Activated CD8-positive, alpha-beta memory T cell treated with anti-CD3 and anti-CD28 coated beads, Interleukin-2, amount 10 ng/mL, durations not matched to agents 7 days and 5 days (primary cell): ENCODE results near the gene MXI1. TPM values are rescaled to one million over a fixed set of nuclear protein-coding genes. Genes with fewer than 3 reads are reported as not detected.

Experiments used
- ATAC-seq: fragments of 150-1000 bp; cut with Tn5 transposase; one replicate; pipeline ENCODE4 v1.10.0; 2021; ENCODE audit warnings: moderate library complexity
- CTCF ChIA-PET: fragments of 350-600 bp; sonication (Branson Sonifier 250); formaldehyde crosslinking; loops from one replicate; lab custom pipeline; 2021; ENCODE audit warnings: antibody characterized with exemption; lab: Charles Lee
- DNase-seq: peaks from one replicate; pipeline ENCODE4 v3.0.0-alpha.2; 2020
- H3K27ac Mint-ChIP-seq: one replicate; pipeline ENCODE4 v1.8.0; 2021; ENCODE audit warnings: mild to moderate bottlenecking, mixed read lengths
- H3K27me3 Mint-ChIP-seq: one replicate; pipeline ENCODE4 v1.8.0; 2021; ENCODE audit warnings: mixed read lengths
- H3K36me3 Mint-ChIP-seq: one replicate; pipeline ENCODE4 v1.8.0; 2021; ENCODE audit warnings: mild to moderate bottlenecking, mixed read lengths
- H3K4me1 Mint-ChIP-seq: one replicate; pipeline ENCODE4 v1.8.0; 2021; ENCODE audit warnings: mixed read lengths
- H3K4me3 Mint-ChIP-seq: one replicate; pipeline ENCODE4 v1.8.0; 2021; ENCODE audit warnings: mild to moderate bottlenecking, moderate library complexity, mixed read lengths
- H3K9me3 Mint-ChIP-seq: one replicate; pipeline ENCODE4 v1.8.0; 2022; ENCODE audit warnings: low read depth, mixed read lengths
- total RNA-seq, 2 experiments: library from RNA; stranded (reverse); gene quantifications; one replicate each; pipeline ENCODE4 v1.2.3, GENCODE V29; 2021

The MXI1 gene
- total RNA-seq, 2 experiments from 2014 or later: 13.6 to 29.1 TPM

DNA sequence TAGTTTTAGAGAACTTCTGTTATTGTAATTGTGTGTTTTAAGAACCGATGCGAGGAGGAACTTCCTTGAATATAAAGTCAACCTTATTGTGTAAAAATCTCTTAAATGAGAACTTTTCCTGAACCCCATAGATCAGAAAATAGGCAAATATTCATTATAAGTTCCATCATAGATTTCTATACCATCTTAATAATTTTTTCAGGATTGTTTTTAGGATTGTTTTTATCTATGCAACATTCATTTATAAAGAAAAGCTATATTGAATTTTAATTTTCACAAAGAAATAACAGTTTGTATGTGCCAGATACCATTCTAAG, 99.0 kb downstream of the MXI1 start:
- DNase-seq (no peak), ATAC-seq (no peak)
- Mint-ChIP-seq H3K36me3 (peaks cover 21% of the 10 kb centered on the region), H3K27ac (peak overlapping the region; percentile 98), H3K4me3 (peak overlapping the region; percentile 97), H3K4me1 (peaks cover 61% of the 10 kb centered on the region), H3K27me3 (no peaks in the 10 kb centered on the region), H3K9me3 (no peaks in the 10 kb centered on the region)
- CTCF ChIA-PET: interaction anchor here (0.6 to 5.5 kb wide), 29 partner anchors 23 to 366 kb away, joined by 3 to 52 read pairs (median 4); partner anchors contain the start of genes DUSP5 and SMC3

DNA sequence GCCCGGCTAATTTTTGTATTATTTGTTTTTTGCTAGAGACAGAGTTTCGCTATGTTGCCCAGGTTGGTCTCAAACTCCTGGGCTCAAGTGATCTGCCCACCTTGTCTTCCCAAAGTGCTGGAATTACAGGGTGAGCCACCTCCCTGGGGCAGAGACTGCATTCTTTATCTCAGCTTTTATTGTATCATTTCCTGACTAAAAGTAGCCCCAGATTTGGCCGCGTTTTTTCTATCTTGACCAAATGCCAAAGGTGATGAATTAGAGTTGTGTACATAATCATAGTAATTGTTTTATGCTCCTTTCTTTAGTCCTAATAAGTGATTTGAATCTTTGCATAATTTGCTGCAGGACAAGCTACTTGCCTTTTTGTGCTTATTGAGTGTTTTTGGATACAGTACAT, 100.4 kb downstream of the MXI1 start:
- peaks cover 56% of the 10 kb centered on the region for H3K4me1 Mint-ChIP-seq
- DNase-seq (no peak), ATAC-seq (no peak)
- H3K4me3 Mint-ChIP-seq: no peak overlapping the region
- no peaks in the 10 kb centered on the region for H3K9me3 Mint-ChIP-seq
- H3K27me3 Mint-ChIP-seq: no peaks in the 10 kb centered on the region
- peaks cover 8% of the 10 kb centered on the region for H3K36me3 Mint-ChIP-seq
- CTCF ChIA-PET: interaction anchor here (0.7 to 5.5 kb wide), 13 partner anchors 46 to 371 kb away, joined by 3 to 52 read pairs (median 8); partner anchors contain the start of gene DUSP5
- H3K27ac Mint-ChIP-seq: no peak overlapping the region

DNA sequence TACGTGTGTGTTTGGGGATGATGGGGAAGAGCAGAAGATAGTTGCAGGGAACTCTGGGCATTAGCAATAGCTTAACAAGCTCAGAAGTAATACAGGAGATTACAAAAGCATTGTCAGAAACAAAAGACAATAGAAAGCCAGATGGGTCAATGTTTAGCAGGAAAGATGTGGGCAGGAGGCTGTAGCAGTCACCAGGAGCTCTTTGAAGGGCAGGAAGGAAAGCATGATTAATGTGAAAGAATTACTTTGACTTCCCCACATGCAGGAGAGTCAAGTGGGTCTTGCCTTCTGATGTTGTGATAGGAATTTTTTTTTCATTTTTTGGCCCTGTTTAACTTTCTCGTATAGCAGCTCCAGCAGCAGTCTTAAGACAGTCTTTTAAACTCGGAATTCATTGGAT, 103.3 kb downstream of the MXI1 start:
- DNase-seq (no peak), ATAC-seq (no peak)
- H3K36me3 Mint-ChIP-seq: no peaks in the 10 kb centered on the region
- peaks cover 50% of the 10 kb centered on the region for H3K4me1 Mint-ChIP-seq
- H3K4me3 Mint-ChIP-seq: no peak overlapping the region
- no peak overlapping the region for H3K27ac Mint-ChIP-seq
- H3K27me3 Mint-ChIP-seq: no peaks in the 10 kb centered on the region
- CTCF ChIA-PET: interaction anchor here (0.6 to 2.5 kb wide), 15 partner anchors 17 to 361 kb away, joined by 3 to 18 read pairs (median 4); no protein-coding TSS in a partner anchor
- H3K9me3 Mint-ChIP-seq: no peaks in the 10 kb centered on the region

DNA sequence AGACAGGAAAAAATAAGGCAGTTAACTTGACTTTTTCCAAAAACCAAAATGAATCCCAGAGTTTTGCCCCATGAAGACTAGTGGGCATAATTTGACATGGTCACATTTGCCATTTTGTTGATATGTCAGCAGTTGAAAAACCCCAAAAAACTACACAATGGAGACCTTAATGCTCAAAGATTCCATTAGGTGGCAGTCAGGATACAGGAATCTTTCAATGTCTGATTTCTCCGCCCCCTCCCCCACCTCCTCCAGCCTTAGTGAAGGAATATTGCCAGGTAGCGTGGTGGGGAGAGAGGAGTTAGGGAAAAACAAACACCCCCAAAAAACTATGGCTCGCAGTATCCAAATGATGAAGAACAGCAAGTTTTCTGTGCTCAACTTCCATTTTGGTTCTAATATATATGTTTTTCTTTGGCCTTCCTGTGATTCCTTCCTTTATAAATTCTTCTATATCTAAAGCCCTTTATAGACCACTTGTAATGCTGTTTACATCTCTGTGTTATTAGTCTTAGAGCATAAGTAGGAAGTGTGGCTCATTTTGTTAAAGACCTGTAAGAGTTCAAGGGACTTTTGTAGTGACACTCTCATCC, 104.0 kb downstream of the MXI1 start:
- peak; percentile 72 for ATAC-seq
- DNase-seq: peak; percentile 56
- Mint-ChIP-seq H3K27me3 (no peaks in the 10 kb centered on the region), H3K36me3 (no peaks in the 10 kb centered on the region), H3K4me3 (no peak overlapping the region), H3K4me1 (peaks cover 44% of the 10 kb centered on the region), H3K27ac (peak overlapping the region; percentile 50), H3K9me3 (no peaks in the 10 kb centered on the region)
- CTCF ChIA-PET: interaction anchor here (0.8 to 3.1 kb wide), 16 partner anchors 22 to 361 kb away, joined by 3 to 18 read pairs (median 5); no protein-coding TSS in a partner anchor

DNA sequence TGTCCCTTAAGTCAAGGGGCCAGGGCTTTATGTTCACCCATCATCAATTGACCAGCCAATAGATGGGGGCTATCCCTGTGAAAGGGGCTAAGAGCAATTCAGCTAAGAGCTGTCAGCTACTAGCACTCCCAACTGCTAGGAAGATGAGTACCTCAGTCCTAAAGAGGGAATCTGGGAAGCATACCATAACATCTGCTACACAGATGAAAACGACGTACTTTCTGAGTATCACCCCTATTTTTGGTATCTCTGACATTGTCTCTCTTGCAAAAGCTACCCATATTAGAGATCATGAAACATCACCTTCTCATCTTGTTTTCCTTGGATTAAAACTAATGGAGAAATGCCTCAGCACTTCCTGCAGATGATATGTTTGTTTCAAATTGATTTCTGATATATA, 104.8 kb downstream of the MXI1 start:
- Mint-ChIP-seq H3K9me3 (no peaks in the 10 kb centered on the region), H3K36me3 (no peaks in the 10 kb centered on the region), H3K4me1 (peaks cover 44% of the 10 kb centered on the region), H3K27me3 (no peaks in the 10 kb centered on the region), H3K27ac (no peak overlapping the region), H3K4me3 (no peak overlapping the region)
- no peak for DNase-seq
- CTCF ChIA-PET: interaction anchor here (0.6 to 3.1 kb wide), 12 partner anchors 21 to 360 kb away, joined by 3 to 15 read pairs (median 4); no protein-coding TSS in a partner anchor
- ATAC-seq: no peak

DNA sequence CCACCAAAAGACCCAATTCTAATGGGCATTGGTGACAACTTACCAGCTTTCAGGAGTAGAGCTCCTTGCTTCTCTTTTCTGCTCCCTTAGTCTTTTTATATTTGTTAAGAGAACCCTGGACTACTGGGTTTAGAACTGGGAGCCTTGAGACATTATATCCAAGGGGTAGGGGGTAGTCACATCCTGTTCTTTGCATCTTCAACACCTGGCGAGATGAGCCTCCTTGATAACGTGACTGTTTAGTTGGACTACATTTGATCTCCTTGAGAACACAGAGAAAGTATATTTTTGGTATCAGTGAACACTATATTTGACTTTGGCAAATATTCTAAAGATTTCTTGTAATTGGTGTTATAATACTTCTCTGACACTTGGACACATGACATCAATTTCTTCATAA, 106.3 kb downstream of the MXI1 start:
- DNase-seq (no peak), ATAC-seq (no peak)
- no peaks in the 10 kb centered on the region for H3K27me3 Mint-ChIP-seq
- H3K4me3 Mint-ChIP-seq: no peak overlapping the region
- no peak overlapping the region for H3K27ac Mint-ChIP-seq
- CTCF ChIA-PET: interaction anchor here (0.7 to 3.1 kb wide), 8 partner anchors 9 to 236 kb away, joined by 3 to 15 read pairs (median 7); partner anchors contain the start of gene SMNDC1
- H3K36me3 Mint-ChIP-seq: no peaks in the 10 kb centered on the region
- H3K9me3 Mint-ChIP-seq: no peaks in the 10 kb centered on the region
- peaks cover 51% of the 10 kb centered on the region for H3K4me1 Mint-ChIP-seq

DNA sequence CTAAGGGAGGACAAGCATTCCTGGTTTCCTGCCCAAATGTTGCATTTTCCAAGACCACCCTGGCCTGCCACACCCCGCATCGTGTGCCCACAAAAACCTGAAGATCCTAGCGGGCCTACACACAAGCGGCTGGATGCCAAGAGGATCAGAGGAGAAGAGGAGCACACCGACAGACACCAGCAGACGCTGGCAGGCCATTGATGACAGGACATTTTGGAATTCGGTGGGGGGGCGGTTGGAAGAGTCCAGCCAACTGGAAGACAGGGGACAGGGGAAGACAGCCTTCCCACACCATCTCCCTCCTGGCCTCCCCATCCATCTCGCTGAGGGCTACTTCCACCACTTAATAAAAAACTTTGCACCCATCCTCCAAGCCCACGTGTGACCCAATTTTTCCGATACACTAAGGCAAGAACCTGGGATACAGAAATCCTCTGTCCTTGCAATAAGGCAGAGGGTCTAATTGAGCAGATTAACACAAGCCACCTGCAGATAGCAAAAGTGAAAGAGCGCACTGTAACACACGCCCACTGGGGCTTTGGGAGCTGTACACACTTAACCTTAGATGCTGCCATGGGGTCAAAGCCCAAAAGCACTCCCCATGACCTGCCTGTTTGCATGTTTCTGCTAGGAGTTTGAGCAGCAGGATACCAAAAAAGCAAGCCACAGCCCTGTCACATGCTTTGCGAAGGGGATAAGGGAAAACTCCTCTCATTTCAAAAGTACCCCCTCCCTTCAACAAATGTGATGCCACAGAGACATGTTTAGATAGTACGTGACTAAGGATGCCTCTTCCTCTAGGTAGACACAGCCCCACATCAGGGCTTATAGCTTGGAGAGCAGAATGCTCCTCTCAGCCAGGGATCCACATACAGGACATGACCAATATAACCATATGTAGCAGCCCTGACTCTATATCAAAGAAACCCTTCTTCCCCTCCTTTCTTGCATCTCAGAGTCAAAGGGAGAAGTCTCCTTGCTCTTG, 110.8 kb downstream of the MXI1 start:
- H3K9me3 Mint-ChIP-seq: peaks cover 7% of the 10 kb centered on the region
- no peaks in the 10 kb centered on the region for H3K27me3 Mint-ChIP-seq
- peaks cover 17% of the 10 kb centered on the region for H3K36me3 Mint-ChIP-seq
- CTCF ChIA-PET: interaction anchor here (0.8 to 1.2 kb wide), 3 partner anchors 37 to 282 kb away, joined by 3 read pairs; no protein-coding TSS in a partner anchor
- no peak overlapping the region for H3K27ac Mint-ChIP-seq
- H3K4me3 Mint-ChIP-seq: no peak overlapping the region
- no peak for DNase-seq
- peaks cover 34% of the 10 kb centered on the region for H3K4me1 Mint-ChIP-seq
- peak; percentile 39 for ATAC-seq

DNA sequence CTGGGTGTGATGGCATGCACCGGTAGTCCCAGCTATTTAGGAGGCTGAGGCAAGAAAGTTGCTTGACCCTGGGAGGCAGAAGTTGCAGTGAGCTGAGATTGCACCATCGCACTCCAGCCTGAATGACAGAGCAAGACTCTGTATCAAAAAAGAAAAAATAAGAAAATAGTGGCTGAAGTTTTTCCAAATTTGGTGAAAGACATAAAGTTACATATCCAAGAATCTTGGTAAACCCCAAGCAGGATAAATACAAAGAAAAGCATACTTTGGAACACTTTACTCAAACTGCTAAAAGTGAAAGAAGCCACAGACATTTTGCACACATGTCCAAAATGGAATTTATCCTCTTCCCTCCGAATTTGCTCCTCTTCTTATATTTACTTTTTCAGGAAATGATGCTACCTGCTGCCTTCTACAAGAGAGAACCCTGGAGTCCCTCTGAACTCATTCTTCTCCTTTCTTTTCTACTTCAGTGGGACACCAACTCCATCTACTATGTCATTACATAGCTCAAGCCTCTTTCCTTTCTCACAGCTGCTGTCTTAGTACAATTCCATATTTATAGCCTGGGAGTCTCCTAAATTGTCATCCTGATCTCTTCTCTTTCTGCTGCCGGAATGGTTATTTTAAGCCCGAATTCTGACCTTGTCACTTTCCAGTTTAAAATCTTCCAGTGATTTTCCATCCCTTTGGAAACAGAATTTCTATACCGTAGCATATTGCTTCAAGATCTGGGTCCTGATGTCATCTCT, 114.6 kb downstream of the MXI1 start:
- CTCF ChIA-PET: interaction anchor here (1.0 to 4.6 kb wide), 4 partner anchors 10 to 226 kb away, joined by 3 to 23 read pairs (median 4); no protein-coding TSS in a partner anchor
- Mint-ChIP-seq H3K4me3 (no peak overlapping the region), H3K4me1 (peaks cover 54% of the 10 kb centered on the region), H3K36me3 (peaks cover 28% of the 10 kb centered on the region), H3K9me3 (peaks cover 7% of the 10 kb centered on the region), H3K27me3 (no peaks in the 10 kb centered on the region), H3K27ac (no peak overlapping the region)
- no peak for DNase-seq
- no peak for ATAC-seq

DNA sequence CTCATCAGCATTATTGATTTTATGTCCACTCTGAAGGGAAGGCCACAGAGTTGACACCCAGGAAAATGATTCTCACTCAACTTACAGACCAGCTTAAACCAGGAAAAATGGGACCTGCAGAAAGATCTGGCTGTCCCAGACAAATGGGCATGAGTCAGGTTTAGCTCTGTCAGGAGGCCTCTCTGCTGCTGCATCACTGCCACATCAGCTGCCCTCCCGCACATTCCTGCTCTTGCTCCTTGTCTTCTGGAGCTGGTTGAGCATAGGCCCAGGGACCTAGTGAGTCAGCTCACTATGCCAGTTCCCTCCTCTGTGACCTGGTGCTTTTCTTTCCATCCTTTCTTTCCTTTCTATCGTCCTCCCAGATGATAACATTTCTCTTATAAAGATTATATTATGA, 116.1 kb downstream of the MXI1 start:
- CTCF ChIA-PET: interaction anchor here (1.0 to 4.6 kb wide), 6 partner anchors 10 to 225 kb away, joined by 3 to 23 read pairs (median 6); no protein-coding TSS in a partner anchor
- Mint-ChIP-seq H3K9me3 (peaks cover 8% of the 10 kb centered on the region), H3K36me3 (peaks cover 31% of the 10 kb centered on the region), H3K4me3 (no peak overlapping the region), H3K27me3 (no peaks in the 10 kb centered on the region), H3K4me1 (peaks cover 52% of the 10 kb centered on the region), H3K27ac (no peak overlapping the region)
- no peak for ATAC-seq
- DNase-seq: no peak

DNA sequence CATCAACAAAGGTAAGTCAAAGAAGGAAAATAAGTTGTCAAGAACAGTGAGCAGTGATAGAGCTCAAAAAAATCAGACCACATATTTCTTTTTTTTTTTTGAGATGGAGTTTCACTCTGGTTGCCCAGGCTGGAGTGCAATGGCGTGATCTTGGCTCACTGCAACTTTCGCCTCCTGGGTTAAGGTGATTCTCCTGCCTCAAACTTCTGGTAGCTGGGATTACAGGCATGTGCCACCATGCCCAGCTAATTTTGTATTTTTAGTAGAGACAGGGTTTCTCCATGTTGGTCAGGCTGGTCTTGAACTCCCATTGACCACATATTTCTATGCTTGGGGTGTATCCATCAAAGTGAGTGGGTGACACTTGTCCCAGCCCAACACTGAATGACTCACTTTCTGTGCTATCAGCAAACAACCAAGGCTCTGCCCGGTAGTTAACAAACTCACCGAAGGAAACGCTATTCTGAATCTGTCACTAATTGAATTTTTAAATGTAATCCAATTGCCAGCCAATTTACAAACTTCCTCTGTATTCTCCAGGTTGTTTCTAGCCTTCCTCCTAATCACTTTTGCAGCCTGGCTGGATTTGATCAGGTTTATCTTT, 116.9 kb downstream of the MXI1 start:
- peaks cover 10% of the 10 kb centered on the region for H3K9me3 Mint-ChIP-seq
- H3K4me1 Mint-ChIP-seq: peaks cover 47% of the 10 kb centered on the region
- DNase-seq: no peak
- ATAC-seq: peak; percentile 61
- CTCF ChIA-PET: interaction anchor here (0.6 to 4.6 kb wide), 7 partner anchors 10 to 272 kb away, joined by 3 to 23 read pairs (median 5); no protein-coding TSS in a partner anchor
- H3K4me3 Mint-ChIP-seq: no peak overlapping the region
- no peaks in the 10 kb centered on the region for H3K27me3 Mint-ChIP-seq
- H3K36me3 Mint-ChIP-seq: peaks cover 36% of the 10 kb centered on the region
- H3K27ac Mint-ChIP-seq: peak overlapping the region; percentile 61

DNA sequence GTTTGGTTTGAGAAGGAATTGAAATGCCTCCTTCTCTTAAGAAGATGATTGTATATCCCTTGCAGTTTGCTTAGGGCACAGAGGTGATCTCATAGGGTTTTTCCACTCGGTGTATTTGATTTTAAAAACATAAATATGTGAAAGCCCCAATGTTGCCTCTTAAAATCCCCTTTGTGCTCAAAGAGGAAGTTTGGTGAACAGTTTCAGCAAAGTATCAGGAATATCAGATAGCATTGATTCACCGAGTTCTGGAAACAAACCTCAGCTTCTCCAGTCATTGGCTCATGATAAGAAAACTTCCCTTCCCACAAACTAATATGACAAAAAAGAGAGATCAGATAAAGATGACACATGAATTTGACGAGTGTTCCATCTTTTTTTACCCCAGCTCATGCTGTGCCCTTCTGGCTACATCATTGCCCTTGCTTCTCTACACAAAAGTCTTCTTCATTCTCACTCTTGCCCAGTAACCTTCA, 117.4 kb downstream of the MXI1 start:
- Mint-ChIP-seq H3K27ac (peak overlapping the region; percentile 61), H3K4me1 (peaks cover 44% of the 10 kb centered on the region), H3K9me3 (peaks cover 11% of the 10 kb centered on the region), H3K27me3 (no peaks in the 10 kb centered on the region), H3K4me3 (no peak overlapping the region), H3K36me3 (peaks cover 35% of the 10 kb centered on the region)
- ATAC-seq (peak; percentile 30), DNase-seq (no peak)
- CTCF ChIA-PET: interaction anchor here (0.6 to 4.6 kb wide), 6 partner anchors 10 to 272 kb away, joined by 3 to 23 read pairs (median 6); no protein-coding TSS in a partner anchor
